ENCODE data around the gene USP31. TPM values are rescaled to one million over a fixed set of nuclear protein-coding genes. Genes with fewer than 3 reads are reported as not detected.

The USP31 gene
- total and polyA plus RNA-seq, 2 of the 8 experiments (the other 6 are each of a cell fraction or from before 2014, with no cell fraction given), result 6.7 to 19.0 TPM

GRCh38 chr16:23058576-23058975, 90.7 kb downstream of the USP31 start:
- no peaks in the 10 kb centered on the region for H3K79me1 ChIP-seq (ENCODE audit: low read depth, low read length)
- no peak overlapping the region for H2BK5ac ChIP-seq (ENCODE audit: low read depth, low read length)
- H3K23me2 ChIP-seq (ENCODE audit: low read depth, low read length), result peaks cover 2% of the 10 kb centered on the region; the same call in 1 of the 2 replicates
- no peak overlapping the region for H4K5ac ChIP-seq (ENCODE audit: insufficient read length, low read depth, low read length)
- WGBS, 2 experiments (ENCODE audit: extremely low coverage in 1 of 2, insufficient coverage in 1 of 2, insufficient read length in 1 of 2, insufficient replicate concordance in 2 of 2, low coverage in 1 of 2, low lambda C conversion rate in 2 of 2, missing lambda C conversion rate in 1 of 2), result 78% methylated on average over 4 of the region's 4 CpGs; no CpG with 5 or more reads in 1 of the 2 experiments
- H3K4ac ChIP-seq (replicated peaks; ENCODE audit: insufficient read length, low read depth, low read length), result no peak overlapping the region
- no peak overlapping the region for H4K8ac ChIP-seq (ENCODE audit: extremely low read depth, insufficient read depth, low read length)
- H3K14ac ChIP-seq (ENCODE audit: insufficient read length), result no peak overlapping the region
- no peak overlapping the region for H2BK20ac ChIP-seq (ENCODE audit: low read length)
- peaks cover 0 to 13% (median 8%) of the 10 kb centered on the region in 4 experiments; a peak in 3 of 7 replicates for H3K4me1 ChIP-seq (replicated peaks in 1 of 4; ENCODE audit: control insufficient read depth in 3 of 4, insufficient read depth in 4 of 4, low read length in 3 of 4)
- no peak overlapping the region for H3K56ac ChIP-seq (replicated peaks; ENCODE audit: insufficient read length, low read depth, low read length)
- H3K27ac ChIP-seq (ENCODE audit: low read depth, low read length), result no peak overlapping the region
- H3K27me3 ChIP-seq (replicated peaks in 1 of 4; ENCODE audit: control insufficient read depth in 3 of 4, extremely low read depth in 1 of 4, insufficient read depth in 3 of 4, low read length in 3 of 4), result no peaks in the 10 kb centered on the region
- no peaks in the 10 kb centered on the region for H4K20me1 ChIP-seq (replicated peaks in 1 of 2; ENCODE audit: control insufficient read depth in 1 of 2, insufficient read depth in 2 of 2, low read length in 2 of 2)
- no peak overlapping the region for H2BK12ac ChIP-seq (ENCODE audit: low read depth, low read length)
- POLR2A ChIA-PET (ENCODE audit: partially characterized antibody), result no interaction called here
- H2AFZ ChIP-seq (ENCODE audit: low read length), result no peak overlapping the region
- H3K4me3 ChIP-seq (ENCODE audit: extremely low read depth in 1 of 4, insufficient read depth in 2 of 4, low read depth in 3 of 4, low read length in 4 of 4), result no peak overlapping the region
- no peak for DNase-seq (ENCODE audit: low read depth in 1 of 2, low spot score in 2 of 2)
- no peak for FAIRE-seq
- no peak overlapping the region for H2AK5ac ChIP-seq (ENCODE audit: low read depth, low read length)
- H4K91ac ChIP-seq (replicated peaks; ENCODE audit: insufficient read length, low read length), result no peak overlapping the region
- H3K9me3 ChIP-seq (ENCODE audit: insufficient read depth in 2 of 2, low read depth in 1 of 2, low read length in 1 of 2), result no peaks in the 10 kb centered on the region
- H3K79me2 ChIP-seq (ENCODE audit: control insufficient read depth in 1 of 2, insufficient read depth in 2 of 2, low read length in 2 of 2), result no peaks in the 10 kb centered on the region
- CTCF ChIA-PET (ENCODE audit: partially characterized antibody), result interaction anchor here (0.6 to 3.9 kb wide), 12 partner anchors 11 to 376 kb away, joined by 3 to 21 read pairs (median 4); no protein-coding TSS in a partner anchor
- no peak for TF ChIP-seq TBP (IDR thresholded peaks at IDR 0.05; ENCODE audit: low read depth, low read length)
- H3K9ac ChIP-seq (replicated peaks in 1 of 4; ENCODE audit: extremely low read depth in 1 of 4, low read depth in 3 of 4, low read length in 3 of 4), result no peak overlapping the region
- H3K36me3 ChIP-seq (ENCODE audit: control insufficient read depth in 2 of 4, insufficient read depth in 4 of 4, low read length in 3 of 4), result no peaks in the 10 kb centered on the region
- no peak overlapping the region for H3K18ac ChIP-seq (ENCODE audit: extremely low read depth, low read length)
- no peak overlapping the region for H2BK15ac ChIP-seq (ENCODE audit: low read length)
- H3K23ac ChIP-seq (ENCODE audit: insufficient read length), result no peak overlapping the region
- no peak overlapping the region for H3K4me2 ChIP-seq (ENCODE audit: insufficient read depth in 1 of 2, low read depth in 2 of 2, low read length in 2 of 2)
- no peak overlapping the region for H2BK120ac ChIP-seq (replicated peaks; ENCODE audit: low read depth, low read length)
